Measurements from ENCODE around the gene CRYGN. TPM values are rescaled to one million over a fixed set of nuclear protein-coding genes. Genes with fewer than 3 reads are reported as not detected.

The CRYGN gene
- total RNA-seq, 4 donors from 2014 or later: not detected

DNA sequence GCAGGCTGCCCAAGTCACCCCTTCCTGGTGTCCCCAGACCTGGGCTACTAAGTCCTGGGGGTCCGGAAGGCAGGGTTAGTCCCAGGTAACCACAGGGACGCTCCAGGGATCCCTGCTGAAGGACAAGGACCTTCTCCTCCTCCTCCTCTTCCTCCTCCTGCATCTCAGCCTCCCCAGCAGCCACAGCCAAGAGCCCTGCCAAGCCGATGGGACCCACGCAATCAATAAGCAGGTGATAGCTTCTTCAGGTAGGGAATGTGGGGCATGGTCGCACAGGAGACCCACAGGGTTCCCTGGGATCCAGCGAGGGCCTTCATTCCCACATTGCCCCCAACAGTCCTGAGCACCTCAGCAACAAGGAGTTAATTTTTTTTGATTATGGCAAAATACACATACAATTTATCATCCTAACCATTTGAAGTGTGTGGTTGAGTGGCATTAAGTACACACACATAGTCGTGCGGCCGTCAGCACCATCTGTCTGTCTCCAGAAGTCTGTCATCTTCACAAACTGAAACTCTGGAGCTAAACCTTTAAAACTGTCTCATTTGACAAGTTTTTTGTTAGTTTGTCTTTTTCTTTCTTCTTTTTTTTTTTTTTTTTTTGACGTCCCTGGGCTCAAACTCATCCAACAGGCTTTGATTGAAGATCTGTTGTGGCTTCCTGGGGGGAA is 12.1 kb downstream of the CRYGN start:
- no peaks in the 10 kb centered on the region for H3K36me3 ChIP-seq
- 77% methylated on average over 10 of the region's 10 CpGs for WGBS
- peaks cover 23% of the 10 kb centered on the region for H3K4me1 ChIP-seq
- no peaks in the 10 kb centered on the region for H3K27me3 ChIP-seq
- no peak overlapping the region for H3K4me3 ChIP-seq
- peak; percentile 49 to 58 for DNase-seq (ENCODE audit: low spot score in 2 of 2)
- H3K9me3 ChIP-seq: no peaks in the 10 kb centered on the region
- no peak overlapping the region for H3K27ac ChIP-seq
- TF ChIP-seq POLR2A (IDR thresholded peaks at IDR 0.05) (no peak), EP300 (IDR thresholded peaks at IDR 0.05) (no peak), POLR2AphosphoS5 (IDR thresholded peaks at IDR 0.05) (no peak)
- TF ChIP-seq, protein P1, sequence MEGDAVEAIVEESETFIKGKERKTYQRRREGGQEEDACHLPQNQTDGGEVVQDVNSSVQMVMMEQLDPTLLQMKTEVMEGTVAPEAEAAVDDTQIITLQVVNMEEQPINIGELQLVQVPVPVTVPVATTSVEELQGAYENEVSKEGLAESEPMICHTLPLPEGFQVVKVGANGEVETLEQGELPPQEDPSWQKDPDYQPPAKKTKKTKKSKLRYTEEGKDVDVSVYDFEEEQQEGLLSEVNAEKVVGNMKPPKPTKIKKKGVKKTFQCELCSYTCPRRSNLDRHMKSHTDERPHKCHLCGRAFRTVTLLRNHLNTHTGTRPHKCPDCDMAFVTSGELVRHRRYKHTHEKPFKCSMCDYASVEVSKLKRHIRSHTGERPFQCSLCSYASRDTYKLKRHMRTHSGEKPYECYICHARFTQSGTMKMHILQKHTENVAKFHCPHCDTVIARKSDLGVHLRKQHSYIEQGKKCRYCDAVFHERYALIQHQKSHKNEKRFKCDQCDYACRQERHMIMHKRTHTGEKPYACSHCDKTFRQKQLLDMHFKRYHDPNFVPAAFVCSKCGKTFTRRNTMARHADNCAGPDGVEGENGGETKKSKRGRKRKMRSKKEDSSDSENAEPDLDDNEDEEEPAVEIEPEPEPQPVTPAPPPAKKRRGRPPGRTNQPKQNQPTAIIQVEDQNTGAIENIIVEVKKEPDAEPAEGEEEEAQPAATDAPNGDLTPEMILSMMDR (IDR thresholded peaks at IDR 0.05): no peak

DNA sequence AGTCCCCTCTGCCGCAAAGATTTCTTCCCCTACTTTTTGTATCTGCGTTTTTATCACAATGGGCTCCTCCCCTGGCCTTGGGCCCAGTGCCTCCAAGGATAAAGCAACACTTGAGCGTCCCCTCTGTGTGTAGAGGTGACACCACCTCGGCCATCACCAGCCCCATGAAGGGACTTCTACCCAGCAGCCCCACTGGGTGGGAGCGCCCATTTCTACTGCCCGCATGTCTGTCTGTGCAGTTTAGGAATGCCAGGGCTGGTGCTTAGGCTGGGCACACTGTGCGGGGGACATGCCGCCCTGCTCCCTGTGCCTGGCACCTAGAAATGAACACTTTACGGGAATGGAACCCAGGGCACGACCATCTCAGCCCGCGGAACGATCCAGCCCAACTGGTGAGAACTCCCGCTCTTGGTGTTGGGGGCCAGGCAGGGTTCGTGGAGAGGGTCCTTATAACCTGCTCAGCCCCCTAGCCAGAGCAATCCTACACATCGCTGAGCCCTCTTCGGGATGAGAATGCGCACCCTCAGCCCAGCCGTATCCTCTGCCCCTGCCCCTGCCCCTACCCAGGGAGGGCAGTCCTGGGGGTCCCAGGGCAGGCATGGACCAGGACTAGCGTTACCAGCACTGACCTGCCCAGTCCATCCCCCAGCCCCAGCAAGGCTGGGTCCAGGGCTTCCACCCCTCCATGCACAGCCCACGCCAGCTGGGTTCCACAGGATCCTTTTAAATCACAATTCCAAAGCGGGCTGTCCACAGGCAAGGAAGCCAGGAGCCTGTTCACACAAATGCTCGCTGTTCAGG is 12.8 kb downstream of the CRYGN start:
- H3K4me3 ChIP-seq: no peak overlapping the region
- TF ChIP-seq EP300 (IDR thresholded peaks at IDR 0.05) (no peak), POLR2AphosphoS5 (IDR thresholded peaks at IDR 0.05) (no peak), POLR2A (IDR thresholded peaks at IDR 0.05) (no peak)
- TF ChIP-seq, protein P1 (IDR thresholded peaks at IDR 0.05): no peak
- 80% methylated on average over 19 of the region's 23 CpGs for WGBS
- no peaks in the 10 kb centered on the region for H3K9me3 ChIP-seq
- H3K27ac ChIP-seq: no peak overlapping the region
- peaks cover 22% of the 10 kb centered on the region for H3K4me1 ChIP-seq
- DNase-seq (ENCODE audit: low spot score in 2 of 2): peak; percentile 62 to 65
- H3K36me3 ChIP-seq: no peaks in the 10 kb centered on the region
- H3K27me3 ChIP-seq: no peaks in the 10 kb centered on the region

DNA sequence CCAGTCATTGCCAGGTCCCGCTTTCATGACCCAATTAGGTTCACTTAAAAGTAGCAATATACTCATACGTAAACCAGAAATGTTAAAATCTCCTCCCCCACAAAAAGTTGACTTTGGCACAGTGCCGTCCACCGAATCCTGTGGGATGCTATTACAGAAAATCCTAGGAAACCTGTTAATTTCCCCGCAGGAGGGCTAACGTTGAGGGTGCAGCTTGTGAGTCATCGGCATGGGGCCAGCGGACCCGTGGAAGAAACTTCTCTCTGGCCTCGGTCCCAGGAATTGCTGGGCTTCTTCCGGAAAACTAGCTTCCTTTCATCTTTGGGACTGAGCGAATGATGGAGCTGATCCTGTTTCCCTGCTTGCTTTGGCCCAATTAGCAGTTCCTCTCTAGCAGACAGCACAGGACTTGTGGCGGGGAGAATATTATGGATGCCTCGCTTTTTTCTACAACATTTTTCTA is 13.5 kb downstream of the CRYGN start:
- Histone ChIP-seq H3K9me3 (no peaks in the 10 kb centered on the region), H3K27me3 (no peaks in the 10 kb centered on the region), H3K4me3 (no peak overlapping the region), H3K27ac (no peak overlapping the region), H3K4me1 (peaks cover 22% of the 10 kb centered on the region), H3K36me3 (no peaks in the 10 kb centered on the region)
- TF ChIP-seq, protein P1 (IDR thresholded peaks at IDR 0.05): no peak
- TF ChIP-seq POLR2AphosphoS5 (IDR thresholded peaks at IDR 0.05) (no peak), EP300 (IDR thresholded peaks at IDR 0.05) (no peak), POLR2A (IDR thresholded peaks at IDR 0.05) (no peak)
- DNase-seq (ENCODE audit: low spot score in 2 of 2): no peak
- 33% methylated on average over 14 of the region's 14 CpGs for WGBS

DNA sequence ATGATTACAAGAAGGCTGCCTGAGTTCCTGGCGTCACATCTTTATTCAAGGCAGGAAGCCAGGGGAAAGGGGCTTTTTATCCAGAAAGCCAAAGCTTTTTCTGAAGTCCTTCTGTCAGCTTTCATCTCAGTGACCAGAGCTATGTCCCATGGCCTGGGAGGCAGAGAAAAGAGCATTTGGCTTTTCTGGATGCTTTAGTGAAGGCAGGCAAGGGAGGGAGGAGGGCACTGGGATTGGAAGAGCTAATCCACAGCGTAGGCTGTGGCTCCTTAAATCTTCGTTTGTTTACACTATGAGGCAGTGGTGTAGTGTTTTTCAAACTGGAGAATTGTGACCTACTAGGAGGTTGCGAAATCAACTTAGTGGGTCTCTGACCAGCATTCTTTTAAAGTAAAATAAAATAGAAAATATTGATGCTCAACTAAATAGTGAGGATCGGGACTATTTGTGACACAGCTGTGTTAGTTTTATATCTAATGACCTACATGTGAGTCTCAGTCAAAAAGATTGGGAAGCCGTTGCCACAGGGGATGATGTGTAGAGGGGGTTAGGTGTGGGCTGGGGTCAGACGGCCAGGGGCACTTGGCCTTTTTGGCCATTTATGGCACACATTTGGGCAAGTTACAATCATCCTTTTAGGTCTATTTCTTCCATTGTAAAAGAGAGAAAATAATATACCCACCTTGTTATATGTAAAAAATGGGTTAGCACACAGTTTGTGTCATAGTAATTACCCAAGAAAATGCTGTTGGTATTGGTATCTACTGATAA is 14.1 kb downstream of the CRYGN start:
- 70% methylated on average over 7 of the region's 7 CpGs for WGBS
- Histone ChIP-seq H3K27me3 (no peaks in the 10 kb centered on the region), H3K9me3 (no peaks in the 10 kb centered on the region), H3K4me3 (no peak overlapping the region), H3K4me1 (peaks cover 22% of the 10 kb centered on the region), H3K27ac (no peak overlapping the region), H3K36me3 (no peaks in the 10 kb centered on the region)
- peak; percentile 24 to 35 for DNase-seq (ENCODE audit: low spot score in 2 of 2)
- TF ChIP-seq POLR2A (IDR thresholded peaks at IDR 0.05) (no peak), EP300 (IDR thresholded peaks at IDR 0.05) (no peak), POLR2AphosphoS5 (IDR thresholded peaks at IDR 0.05) (no peak)
- TF ChIP-seq, protein P1 (IDR thresholded peaks at IDR 0.05): no peak
